ENCODE results near the gene TUNAR.

DNA sequence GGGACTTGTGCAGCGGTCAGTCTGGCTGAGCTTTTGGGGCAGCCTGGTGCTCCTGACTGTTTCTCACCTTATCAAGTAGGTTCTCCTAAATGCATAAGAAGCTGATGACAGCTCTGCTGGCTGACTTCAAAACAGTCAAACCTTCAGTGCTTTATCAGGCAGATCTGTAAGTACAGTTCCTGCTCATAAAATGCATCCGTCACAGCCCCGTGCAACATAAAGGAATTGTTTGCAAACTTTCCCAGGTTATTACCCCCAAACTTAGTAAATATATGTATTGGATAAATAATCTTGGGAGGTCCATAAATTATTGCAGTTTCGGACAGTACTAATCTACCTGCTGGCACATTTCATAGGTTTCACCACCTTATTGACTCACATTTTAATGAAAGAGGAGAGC is 10.7 kb downstream of the TUNAR start:
- TF ChIP-seq, protein P1, sequence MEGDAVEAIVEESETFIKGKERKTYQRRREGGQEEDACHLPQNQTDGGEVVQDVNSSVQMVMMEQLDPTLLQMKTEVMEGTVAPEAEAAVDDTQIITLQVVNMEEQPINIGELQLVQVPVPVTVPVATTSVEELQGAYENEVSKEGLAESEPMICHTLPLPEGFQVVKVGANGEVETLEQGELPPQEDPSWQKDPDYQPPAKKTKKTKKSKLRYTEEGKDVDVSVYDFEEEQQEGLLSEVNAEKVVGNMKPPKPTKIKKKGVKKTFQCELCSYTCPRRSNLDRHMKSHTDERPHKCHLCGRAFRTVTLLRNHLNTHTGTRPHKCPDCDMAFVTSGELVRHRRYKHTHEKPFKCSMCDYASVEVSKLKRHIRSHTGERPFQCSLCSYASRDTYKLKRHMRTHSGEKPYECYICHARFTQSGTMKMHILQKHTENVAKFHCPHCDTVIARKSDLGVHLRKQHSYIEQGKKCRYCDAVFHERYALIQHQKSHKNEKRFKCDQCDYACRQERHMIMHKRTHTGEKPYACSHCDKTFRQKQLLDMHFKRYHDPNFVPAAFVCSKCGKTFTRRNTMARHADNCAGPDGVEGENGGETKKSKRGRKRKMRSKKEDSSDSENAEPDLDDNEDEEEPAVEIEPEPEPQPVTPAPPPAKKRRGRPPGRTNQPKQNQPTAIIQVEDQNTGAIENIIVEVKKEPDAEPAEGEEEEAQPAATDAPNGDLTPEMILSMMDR (IDR thresholded peaks at IDR 0.05): no peak
- no peak for TF ChIP-seq POLR2A (IDR thresholded peaks at IDR 0.05)
